GM23248 (cell line): ENCODE results near the gene AAMDC. TPM values are rescaled to one million over a fixed set of nuclear protein-coding genes. Genes with fewer than 3 reads are reported as not detected.

ENCODE experiments used
- DNase-seq: peaks from one replicate; pipeline ENCODE4 v3.0.0-alpha.2; 2015
- H2AFZ ChIP-seq: fragments of 200-600 bp; sonication (generic); 2 replicates; pipeline ENCODE4 v1.6.1; 2016; ENCODE audit warnings: antibody characterized with exemption
- H3F3A ChIP-seq: fragments of 200-600 bp; sonication (generic); 2 replicates; pipeline ENCODE4 v1.6.1; 2016; ENCODE audit warnings: mild to moderate bottlenecking, antibody characterized with exemption, mixed run types; ENCODE audit not compliant: insufficient read depth
- H3K27ac ChIP-seq: fragments of 200-600 bp; sonication (generic); 2 replicates; pipeline ENCODE4 v1.5.1; 2016; ENCODE audit warnings: mild to moderate bottlenecking
- H3K27me3 ChIP-seq: fragments of 200-600 bp; sonication (generic); replicated peaks from 2 replicates; pipeline ENCODE4 v1.6.1; 2016; ENCODE audit warnings: mild to moderate bottlenecking; ENCODE audit not compliant: insufficient read depth
- H3K36me3 ChIP-seq: fragments of 200-600 bp; sonication (generic); 2 replicates; pipeline ENCODE4 v1.6.1; 2016; ENCODE audit warnings: low read depth, mild to moderate bottlenecking
- H3K4me1 ChIP-seq: fragments of 200-600 bp; sonication (generic); 2 replicates; pipeline ENCODE4 v1.6.1; 2016; ENCODE audit warnings: mild to moderate bottlenecking; ENCODE audit not compliant: insufficient read depth
- H3K4me2 ChIP-seq: fragments of 200-600 bp; sonication (generic); one replicate; pipeline ENCODE4 v1.6.1; 2016; ENCODE audit warnings: mild to moderate bottlenecking; ENCODE audit not compliant: unreplicated experiment
- H3K4me3 ChIP-seq: fragments of 200-600 bp; sonication (generic); 2 replicates; pipeline ENCODE4 v1.5.1; 2016; ENCODE audit warnings: mild to moderate bottlenecking
- H3K79me2 ChIP-seq: fragments of 200-600 bp; sonication (generic); 2 replicates; pipeline ENCODE4 v1.6.1; 2016; ENCODE audit warnings: mild to moderate bottlenecking; ENCODE audit not compliant: insufficient read depth
- H3K9ac ChIP-seq: fragments of 200-600 bp; sonication (generic); 2 replicates; pipeline ENCODE4 v1.6.1; 2016; ENCODE audit warnings: mild to moderate bottlenecking
- H3K9me2 ChIP-seq: fragments of 200-600 bp; sonication (generic); 2 replicates; pipeline ENCODE4 v1.6.1; 2016; ENCODE audit warnings: mixed run types, mild to moderate bottlenecking, moderate library complexity; ENCODE audit not compliant: insufficient read depth
- H3K9me3 ChIP-seq: fragments of 200-600 bp; sonication (generic); one replicate; pipeline ENCODE4 v1.6.1; 2017; ENCODE audit warnings: low read depth
- H4K20me1 ChIP-seq: fragments of 200-600 bp; sonication (generic); 2 replicates; pipeline ENCODE4 v1.6.0; 2016; ENCODE audit not compliant: insufficient read depth
- EZH2 ChIP-seq: fragments of 200-600 bp; sonication (generic); IDR thresholded peaks from 2 replicates; pipeline ENCODE4 v1.6.1; 2018; ENCODE audit warnings: antibody characterized with exemption, mild to moderate bottlenecking; ENCODE audit not compliant: insufficient read depth, poor library complexity, severe bottlenecking
- EZH2phosphoT487 ChIP-seq: fragments of 200-600 bp; sonication (generic); IDR thresholded peaks from 2 replicates; pipeline ENCODE4 v1.6.1; 2018; ENCODE audit warnings: antibody characterized with exemption, moderate library complexity, mild to moderate bottlenecking, low read depth; ENCODE audit not compliant: insufficient read depth
- WGBS, 2 experiments: methylation state at CpG; one replicate each; pipeline ENCODE4 v1.1.6; 2015 to 2017; ENCODE audit warnings: low lambda C conversion rate in 2 of 2, low coverage in 1 of 2; ENCODE audit errors: missing lambda C conversion rate in 2 of 2; 5-methylcytosine and 5-hydroxymethylcytosine counted together
- in situ Hi-C: fragments of 300-500 bp; cut with MboI; formaldehyde crosslinking; loops from 2 replicates; pipeline ENCODE4 v1.15.0; 2020
- polyA plus RNA-seq: library from polyadenylated mRNA; unstranded; fragments of >200 nt; fragmentation: Nextera tagmentation; extraction: Ambion mirVana; gene quantifications from 2 replicates; pipeline ENCODE4 v1.2.1, GENCODE V29; 2016
- total RNA-seq: library from RNA; depleted of rRNA; stranded (reverse); fragments of >200 nt; shearing (Covaris generic); gene quantifications from 2 replicates; pipeline ENCODE4 v1.2.3, GENCODE V29; 2014

Gene AAMDC
- total and polyA plus RNA-seq, 2 experiments from 2014 or later, result 7.3 to 55.2 TPM

DNA sequence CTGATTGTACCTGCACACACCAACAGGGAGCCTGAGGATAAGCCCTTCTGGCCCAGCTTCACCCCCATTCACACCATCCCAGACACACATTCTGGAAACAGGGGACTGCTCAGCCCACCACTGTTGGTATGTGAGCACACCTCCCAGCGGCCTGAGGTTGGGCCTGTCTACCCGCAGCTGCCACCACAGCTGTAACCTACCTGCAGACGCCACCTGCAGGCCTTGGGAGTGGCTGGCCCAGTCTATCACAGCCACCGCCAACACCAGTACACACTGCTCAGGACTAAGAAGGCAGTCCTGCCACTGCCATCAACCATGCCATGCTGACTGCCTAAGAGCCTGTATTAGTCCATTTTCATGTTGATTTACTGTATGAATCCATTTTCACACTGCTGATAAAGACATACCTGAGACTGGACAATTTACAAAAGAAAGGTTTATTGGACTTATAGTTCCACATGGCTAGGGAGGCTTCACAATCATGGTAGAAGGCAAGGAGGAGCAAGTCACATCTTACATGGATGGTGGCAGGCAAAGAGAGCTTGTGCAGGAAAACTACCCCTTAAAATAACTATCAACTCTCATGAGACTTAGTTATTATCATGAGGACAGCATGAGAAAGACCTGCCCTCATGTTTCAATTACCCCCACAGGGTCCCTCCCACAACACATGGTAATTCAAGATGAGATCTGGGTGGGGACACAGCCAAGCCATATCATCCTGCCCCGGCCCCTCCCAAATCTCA is 31.0 kb upstream of the AAMDC start:
- 0 out of 2 replicates have a peak, but pooled peaks cover 2% of the 10 kb centered on the region for H3F3A ChIP-seq
- in situ Hi-C loops, result no loop called here
- H3K4me1 ChIP-seq, result no peaks in the 10 kb centered on the region
- no peak overlapping the region for H3K4me2 ChIP-seq
- no peak for TF ChIP-seq EZH2phosphoT487
- no peak for TF ChIP-seq EZH2
- no peak overlapping the region for H3K4me3 ChIP-seq
- no peak overlapping the region for H2AFZ ChIP-seq
- DNase-seq, result no peak
- peaks cover 100% of the 10 kb centered on the region for H3K79me2 ChIP-seq
- peaks cover 37% of the 10 kb centered on the region; the same call in 1 of the 2 replicates for H4K20me1 ChIP-seq
- no peaks in the 10 kb centered on the region for H3K9me3 ChIP-seq
- no peaks in the 10 kb centered on the region for H3K9me2 ChIP-seq
- H3K36me3 ChIP-seq, result no peaks in the 10 kb centered on the region
- no peaks in the 10 kb centered on the region for H3K27me3 ChIP-seq
- 83 to 88% methylated on average over 5 of the region's 5 CpGs for WGBS, 2 experiments
- H3K9ac ChIP-seq, result no peak overlapping the region
- no peak overlapping the region for H3K27ac ChIP-seq

DNA sequence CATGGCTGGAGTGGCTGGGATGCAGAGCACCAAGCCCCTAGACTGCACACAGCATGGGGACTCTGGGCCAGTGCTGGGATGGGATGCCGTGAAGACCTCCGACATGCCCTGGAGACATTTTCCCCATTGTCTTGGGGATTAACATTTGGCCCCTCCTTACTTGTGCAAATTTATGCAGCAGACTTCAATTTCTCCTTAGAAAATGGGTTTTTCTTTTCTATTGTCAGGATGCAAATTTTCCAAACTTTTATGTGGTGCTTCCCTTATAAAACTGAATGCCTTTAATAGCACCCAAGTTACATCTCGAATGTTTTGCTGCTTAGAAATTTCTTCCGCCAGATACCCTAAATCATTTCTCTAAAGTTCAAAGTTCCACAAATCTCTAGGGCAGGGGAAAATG is 29.6 kb upstream of the AAMDC start:
- Histone ChIP-seq H3K4me3 (no peak overlapping the region), H3K4me2 (no peak overlapping the region), H4K20me1 (peaks cover 41% of the 10 kb centered on the region; the same call in 1 of the 2 replicates), H3K9me2 (no peaks in the 10 kb centered on the region), H3K4me1 (no peaks in the 10 kb centered on the region), H3K27me3 (no peaks in the 10 kb centered on the region), H3F3A (0 out of 2 replicates have a peak, but pooled peaks cover 4% of the 10 kb centered on the region), H3K27ac (no peak overlapping the region), H3K36me3 (no peaks in the 10 kb centered on the region), H3K9me3 (no peaks in the 10 kb centered on the region), H3K79me2 (peaks cover 100% of the 10 kb centered on the region), H2AFZ (no peak overlapping the region), H3K9ac (no peak overlapping the region)
- WGBS, 2 experiments, result 98 to 99% methylated on average over 4 of the region's 4 CpGs
- no peak for DNase-seq
- no peak for TF ChIP-seq EZH2phosphoT487
- TF ChIP-seq EZH2, result no peak
- in situ Hi-C loops, result no loop called here

DNA sequence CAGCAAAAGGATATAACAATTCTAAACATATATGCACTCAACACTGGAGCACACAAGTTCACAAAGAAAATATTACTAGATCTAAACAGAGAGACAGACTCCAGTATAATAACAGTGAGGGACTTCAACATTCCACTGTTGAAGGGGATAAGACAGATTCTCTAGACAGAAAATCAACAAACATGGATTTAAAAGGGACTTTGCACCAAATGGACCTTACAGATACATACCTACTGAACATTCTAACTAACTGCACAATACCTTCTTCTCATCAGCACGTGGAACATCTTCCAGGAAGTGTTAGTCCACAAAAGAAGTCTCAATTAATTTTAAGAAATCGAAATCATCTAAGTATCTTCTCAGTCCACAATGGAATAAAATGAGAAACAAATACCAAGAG is 27.0 kb upstream of the AAMDC start:
- H3K4me2 ChIP-seq, result no peak overlapping the region
- H3K79me2 ChIP-seq, result peaks cover 100% of the 10 kb centered on the region
- H3K9me3 ChIP-seq, result no peaks in the 10 kb centered on the region
- no peak overlapping the region for H3K4me3 ChIP-seq
- TF ChIP-seq EZH2phosphoT487 (no peak), EZH2 (no peak)
- H3K9me2 ChIP-seq, result no peaks in the 10 kb centered on the region
- DNase-seq, result no peak
- no peak overlapping the region for H3K9ac ChIP-seq
- no peak overlapping the region for H2AFZ ChIP-seq
- peaks cover 48% of the 10 kb centered on the region; the same call in 1 of the 2 replicates for H4K20me1 ChIP-seq
- H3K27ac ChIP-seq, result no peak overlapping the region
- in situ Hi-C loops, result no loop called here
- 0 out of 2 replicates have a peak, but pooled peaks cover 4% of the 10 kb centered on the region for H3F3A ChIP-seq
- H3K27me3 ChIP-seq, result no peaks in the 10 kb centered on the region
- 96 to 100% methylated on average over 2 of the region's 2 CpGs for WGBS, 2 experiments
- H3K4me1 ChIP-seq, result peaks cover 2% of the 10 kb centered on the region; the same call in 1 of the 2 replicates
- no peaks in the 10 kb centered on the region for H3K36me3 ChIP-seq

- no peaks in the 10 kb centered on the region for H3K36me3 ChIP-seq
- H3K27ac ChIP-seq, result peak overlapping the region; percentile 38
- peaks cover 100% of the 10 kb centered on the region for H3K79me2 ChIP-seq
- H3F3A ChIP-seq, result peaks cover 12% of the 10 kb centered on the region; the same call in 1 of the 2 replicates
- H3K27me3 ChIP-seq, result no peaks in the 10 kb centered on the region
- no peaks in the 10 kb centered on the region for H3K9me2 ChIP-seq
- no peak for TF ChIP-seq EZH2
- TF ChIP-seq EZH2phosphoT487, result no peak
- no peaks in the 10 kb centered on the region for H3K9me3 ChIP-seq
- H3K4me3 ChIP-seq, result no peak overlapping the region
- peaks cover 12% of the 10 kb centered on the region for H3K4me1 ChIP-seq
- H4K20me1 ChIP-seq, result peaks cover 31% of the 10 kb centered on the region; the same call in 1 of the 2 replicates
- peak; percentile 56 for DNase-seq
- H2AFZ ChIP-seq, result no peak overlapping the region
- no peak overlapping the region for H3K9ac ChIP-seq
- 18 to 29% methylated on average over 3 of the region's 3 CpGs for WGBS, 2 experiments
- H3K4me2 ChIP-seq, result peak overlapping the region; percentile 6
- in situ Hi-C loops, result no loop called here
These were observed 21.6 kb upstream of the AAMDC start for GRCh38 chr11:77799338-77799737.

DNA sequence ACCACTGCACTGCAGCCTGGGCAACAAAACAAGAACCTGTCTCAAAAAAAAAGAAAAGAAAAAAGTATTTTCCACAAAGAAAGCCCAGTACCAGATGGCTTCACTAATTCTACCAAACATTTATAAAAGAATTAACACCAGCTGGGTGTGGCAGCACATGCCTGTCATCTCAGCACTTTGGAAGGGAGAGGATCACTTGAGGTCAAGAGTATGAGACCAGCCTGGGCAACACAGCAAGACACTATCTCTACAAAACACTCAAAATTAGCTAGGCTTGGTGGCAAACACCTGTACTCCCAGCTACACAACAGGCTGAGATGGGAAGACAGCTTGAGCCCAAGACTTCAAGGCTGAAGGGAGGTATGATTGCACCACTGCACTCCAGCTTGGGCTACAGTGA is 20.5 kb upstream of the AAMDC start:
- Histone ChIP-seq H3K79me2 (peaks cover 100% of the 10 kb centered on the region), H4K20me1 (peaks cover 21% of the 10 kb centered on the region; the same call in 1 of the 2 replicates), H3K4me1 (peaks cover 12% of the 10 kb centered on the region), H3K4me3 (no peak overlapping the region), H3K27me3 (no peaks in the 10 kb centered on the region), H3K9me3 (no peaks in the 10 kb centered on the region), H3K9ac (no peak overlapping the region), H3K4me2 (no peak overlapping the region), H3K9me2 (no peaks in the 10 kb centered on the region), H3K27ac (no peak overlapping the region), H3K36me3 (no peaks in the 10 kb centered on the region), H2AFZ (no peak overlapping the region), H3F3A (peaks cover 8% of the 10 kb centered on the region; the same call in 1 of the 2 replicates)
- in situ Hi-C loops, result no loop called here
- DNase-seq, result no peak
- no peak for TF ChIP-seq EZH2
